SU-DHL-6 (cell line): ENCODE measurements around the gene AKR7A3.
"Not testable (repeated sequence)": the region's sequence is repeated elsewhere in the genome, so short reads cannot be mapped to it uniquely, and the experiment has no call there.

ENCODE experiments used
- CTCF ChIP-seq: fragments of 200-600 bp; sonication (generic); IDR thresholded peaks from one replicate; pipeline ENCODE4 v1.5.1; 2017; ENCODE audit warnings: antibody characterized with exemption, mild to moderate bottlenecking, low read length, moderate library complexity; ENCODE audit not compliant: insufficient read depth, poor library complexity, severe bottlenecking
- EZH2phosphoT487 ChIP-seq: fragments of 200-600 bp; sonication (generic), shearing (Covaris generic); conservative IDR thresholded peaks from 2 replicates; pipeline ENCODE4 v1.6.1; 2018; ENCODE audit warnings: mild to moderate bottlenecking, antibody characterized with exemption, low read length, moderate library complexity, mixed read lengths

DNA sequence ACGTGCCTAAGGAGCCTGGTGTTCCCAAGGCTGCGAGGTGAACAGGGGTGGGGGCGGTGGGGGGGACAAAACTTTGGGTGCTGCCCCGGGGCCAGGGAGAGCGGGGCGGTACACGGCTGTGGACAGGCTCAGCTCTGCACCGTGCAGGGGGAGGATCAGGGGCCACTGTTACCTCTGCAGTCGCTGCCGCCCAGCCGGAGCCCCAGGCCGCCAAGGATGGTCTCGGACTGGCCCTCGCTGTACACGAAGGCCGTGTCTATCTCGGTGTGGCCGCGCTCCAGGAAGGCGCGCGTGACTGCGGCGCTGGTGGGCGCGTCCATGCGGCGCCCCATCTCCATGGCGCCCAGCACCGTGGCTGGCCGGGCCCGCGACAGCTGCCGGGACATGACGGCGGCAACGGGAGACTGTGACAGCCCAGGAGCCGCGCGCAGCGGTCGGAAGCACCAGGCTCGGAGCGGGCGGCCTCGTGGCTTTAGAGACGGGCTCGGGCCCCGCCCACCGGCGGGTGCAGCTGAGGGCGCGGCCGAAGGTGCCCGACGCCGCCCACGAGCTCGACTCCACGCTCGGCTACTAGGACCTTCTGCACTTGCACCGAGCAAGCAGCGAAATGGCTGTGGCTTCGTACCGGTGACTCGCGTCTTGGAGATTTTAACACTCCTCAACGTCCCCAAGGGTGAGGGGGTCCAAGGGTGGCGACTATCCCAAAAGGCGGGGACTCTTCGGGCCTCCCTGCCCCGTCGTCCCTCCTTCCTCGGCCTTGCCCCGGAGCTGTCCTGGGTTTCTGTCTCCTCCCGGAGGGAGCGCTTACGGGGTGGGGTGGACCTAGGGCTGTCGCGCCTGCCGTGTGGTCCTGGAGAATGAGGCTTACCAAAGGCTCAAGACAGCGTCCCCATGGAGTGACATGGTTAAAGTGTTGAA is at the start of gene AKR7A3:
- TF ChIP-seq CTCF, EZH2phosphoT487: not testable (repeated sequence)
